Neural progenitor cell (in vitro differentiated cells): ENCODE measurements around the gene ADARB2. TPM values are rescaled to one million over a fixed set of nuclear protein-coding genes. Genes with fewer than 3 reads are reported as not detected.
A peak's percentile ranks its signal among the peaks of the same experiment; 100 is the strongest.

Experiments
- DNase-seq: peaks from one replicate; pipeline ENCODE4 v3.0.0-alpha.2; 2016; ENCODE audit warnings: low spot score
- H2AFZ ChIP-seq: fragments of 200-600 bp; sonication (generic); replicated peaks from 2 replicates; pipeline ENCODE4 v1.6.1; 2016; ENCODE audit warnings: antibody characterized with exemption
- H3F3A ChIP-seq: fragments of 200-600 bp; sonication (generic); 2 replicates; pipeline ENCODE4 v1.6.1; 2016; ENCODE audit warnings: antibody characterized with exemption, low read depth
- H3K27ac ChIP-seq: fragments of 200-600 bp; sonication (generic); 2 replicates; pipeline ENCODE4 v1.5.1; 2016; ENCODE audit warnings: mild to moderate bottlenecking
- H3K27me3 ChIP-seq: fragments of 200-600 bp; sonication (generic); 2 replicates; pipeline ENCODE4 v1.6.1; 2016; ENCODE audit warnings: mild to moderate bottlenecking, moderate library complexity
- H3K36me3 ChIP-seq: fragments of 200-600 bp; sonication (generic); 2 replicates; pipeline ENCODE4 v1.5.1; 2016
- H3K4me1 ChIP-seq: fragments of 200-600 bp; sonication (generic); 2 replicates; pipeline ENCODE4 v1.6.1; 2016; ENCODE audit warnings: mixed run types
- H3K4me2 ChIP-seq: fragments of 200-600 bp; sonication (generic); 2 replicates; pipeline ENCODE4 v1.6.1; 2016
- H3K4me3 ChIP-seq: fragments of 200-600 bp; sonication (generic); 2 replicates; pipeline ENCODE4 v1.5.1; 2016
- H3K79me2 ChIP-seq: fragments of 200-600 bp; sonication (generic); 2 replicates; pipeline ENCODE4 v1.6.1; 2016; ENCODE audit warnings: low read depth
- H3K9ac ChIP-seq: fragments of 200-600 bp; sonication (generic); 2 replicates; pipeline ENCODE4 v1.6.1; 2016
- H3K9me3 ChIP-seq: fragments of 200-600 bp; sonication (generic); 2 replicates; pipeline ENCODE4 v1.5.1; 2016; ENCODE audit warnings: low read depth
- H4K20me1 ChIP-seq: fragments of 200-600 bp; sonication (generic); 2 replicates; pipeline ENCODE4 v1.6.1; 2016; ENCODE audit warnings: low read depth
- H3K27ac Mint-ChIP-seq: 3 replicates; pipeline ENCODE4 v1.8.0; 2021; ENCODE audit warnings: mixed read lengths
- H3K27me3 Mint-ChIP-seq: 2 replicates; pipeline ENCODE4 v1.8.0; 2022; ENCODE audit warnings: low read depth, mild to moderate bottlenecking, inconsistent platforms, moderate library complexity, mixed read lengths; ENCODE audit not compliant: insufficient read depth
- H3K36me3 Mint-ChIP-seq: 3 replicates; pipeline ENCODE4 v1.8.0; 2021; ENCODE audit warnings: mixed read lengths
- H3K4me1 Mint-ChIP-seq: 3 replicates; pipeline ENCODE4 v1.8.0; 2021; ENCODE audit warnings: mixed read lengths
- H3K4me3 Mint-ChIP-seq: 3 replicates; pipeline ENCODE4 v1.8.0; 2021; ENCODE audit warnings: mild to moderate bottlenecking, moderate library complexity, mixed read lengths
- H3K9me3 Mint-ChIP-seq: 3 replicates; pipeline ENCODE4 v1.8.0; 2020; ENCODE audit warnings: mixed read lengths
- CTCF ChIP-seq: fragments of 200-600 bp; sonication (generic); IDR thresholded peaks from 2 replicates; pipeline ENCODE4 v1.5.1; 2017; ENCODE audit warnings: antibody characterized with exemption, mild to moderate bottlenecking
- EZH2 ChIP-seq: fragments of 200-600 bp; sonication (generic); IDR thresholded peaks from 2 replicates; pipeline ENCODE4 v1.6.1; 2017; ENCODE audit warnings: antibody characterized with exemption, mild to moderate bottlenecking, moderate library complexity
- EZH2phosphoT487 ChIP-seq: fragments of 200-600 bp; sonication (generic); IDR thresholded peaks from 2 replicates; pipeline ENCODE4 v1.6.1; 2017; ENCODE audit warnings: antibody characterized with exemption
- total RNA-seq: library from RNA; depleted of rRNA; stranded (reverse); fragments of >200 nt; gene quantifications from 2 replicates; pipeline ENCODE4 v1.2.3, GENCODE V29; 2015; ENCODE audit warnings: low replicate concordance

Gene ADARB2
- total RNA-seq, 1 donor from 2014 or later: not detected

- H4K20me1 ChIP-seq: no peaks in the 10 kb centered on the region
- H3K4me2 ChIP-seq: no peak overlapping the region
- no peak overlapping the region for H3K27ac ChIP-seq
- Mint-ChIP-seq H3K27me3 (peaks cover 14% of the 10 kb centered on the region), H3K36me3 (no peaks in the 10 kb centered on the region), H3K9me3 (no peaks in the 10 kb centered on the region), H3K4me1 (peaks cover 19% of the 10 kb centered on the region), H3K4me3 (no peak overlapping the region), H3K27ac (no peak overlapping the region)
- H3K4me3 ChIP-seq: no peak overlapping the region
- TF ChIP-seq EZH2phosphoT487 (no peak), EZH2 (no peak), CTCF (no peak)
- H3F3A ChIP-seq: no peaks in the 10 kb centered on the region
- DNase-seq: no peak
- H3K79me2 ChIP-seq: no peaks in the 10 kb centered on the region
- H3K36me3 ChIP-seq: no peaks in the 10 kb centered on the region
- no peak overlapping the region for H2AFZ ChIP-seq
- no peaks in the 10 kb centered on the region for H3K4me1 ChIP-seq
- H3K27me3 ChIP-seq: no peaks in the 10 kb centered on the region
- H3K9ac ChIP-seq: no peak overlapping the region
- H3K9me3 ChIP-seq: no peaks in the 10 kb centered on the region
Measured at GRCh38 chr10:1274701-1275544, 462.4 kb downstream of the ADARB2 start.

- Mint-ChIP-seq H3K4me3 (no peak overlapping the region), H3K9me3 (no peaks in the 10 kb centered on the region), H3K27ac (no peak overlapping the region), H3K36me3 (no peaks in the 10 kb centered on the region), H3K27me3 (peaks cover 13% of the 10 kb centered on the region), H3K4me1 (peaks cover 24% of the 10 kb centered on the region)
- no peak for DNase-seq
- no peaks in the 10 kb centered on the region for H4K20me1 ChIP-seq
- H3K9ac ChIP-seq: no peak overlapping the region
- no peak overlapping the region for H3K27ac ChIP-seq
- H3K27me3 ChIP-seq: no peaks in the 10 kb centered on the region
- H3K9me3 ChIP-seq: no peaks in the 10 kb centered on the region
- no peaks in the 10 kb centered on the region for H3K79me2 ChIP-seq
- H3F3A ChIP-seq: no peaks in the 10 kb centered on the region
- H2AFZ ChIP-seq: no peak overlapping the region
- TF ChIP-seq EZH2 (no peak), EZH2phosphoT487 (no peak), CTCF (no peak)
- H3K4me3 ChIP-seq: no peak overlapping the region
- no peaks in the 10 kb centered on the region for H3K36me3 ChIP-seq
- H3K4me1 ChIP-seq: no peaks in the 10 kb centered on the region
- no peak overlapping the region for H3K4me2 ChIP-seq
Measured at GRCh38 chr10:1274111-1274661, 463.1 kb downstream of the ADARB2 start.

- H3K4me3 ChIP-seq: no peak overlapping the region
- H3K4me1 Mint-ChIP-seq: peaks cover 27% of the 10 kb centered on the region
- H3K36me3 ChIP-seq: no peaks in the 10 kb centered on the region
- no peaks in the 10 kb centered on the region for H3K79me2 ChIP-seq
- peaks cover 11% of the 10 kb centered on the region for H3K27me3 Mint-ChIP-seq
- DNase-seq: no peak
- no peak overlapping the region for H3K4me3 Mint-ChIP-seq
- no peak overlapping the region for H2AFZ ChIP-seq
- H3K4me2 ChIP-seq: no peak overlapping the region
- H3K9me3 Mint-ChIP-seq: no peaks in the 10 kb centered on the region
- no peaks in the 10 kb centered on the region for H4K20me1 ChIP-seq
- H3K27ac Mint-ChIP-seq: peak overlapping the region; percentile 46
- H3F3A ChIP-seq: no peaks in the 10 kb centered on the region
- no peak overlapping the region for H3K9ac ChIP-seq
- TF ChIP-seq CTCF (no peak), EZH2 (no peak), EZH2phosphoT487 (no peak)
- no peaks in the 10 kb centered on the region for H3K4me1 ChIP-seq
- H3K27me3 ChIP-seq: no peaks in the 10 kb centered on the region
- no peaks in the 10 kb centered on the region for H3K36me3 Mint-ChIP-seq
- no peaks in the 10 kb centered on the region for H3K9me3 ChIP-seq
- H3K27ac ChIP-seq: no peak overlapping the region
Measured at GRCh38 chr10:1273372-1274105, 463.8 kb downstream of the ADARB2 start.
